Epithelial cell of esophagus (primary cell): ENCODE measurements around the gene CCDC88C.

Source experiments
- DNase-seq: peaks from one replicate; pipeline ENCODE4 v3.0.0; 2010; ENCODE audit warnings: low read depth
- H3K4me3 ChIP-seq: 2 replicates; pipeline ENCODE4 v1.5.1; 2011; ENCODE audit warnings: mild to moderate bottlenecking, low read length, control low read depth
- CTCF ChIP-seq: IDR thresholded peaks from 2 replicates; pipeline ENCODE4 v1.5.1; 2011; ENCODE audit warnings: low read depth, mild to moderate bottlenecking, low read length, control low read depth, inconsistent platforms; ENCODE audit not compliant: insufficient read depth; ENCODE audit errors: missing control alignments

The CCDC88C gene

GRCh38 chr14:91376547-91377477 lies 40.8 kb downstream of the CCDC88C start:
- DNase-seq, result no peak
- H3K4me3 ChIP-seq, result no peak overlapping the region
- no peak for TF ChIP-seq CTCF

GRCh38 chr14:91375720-91376452 lies 41.7 kb downstream of the CCDC88C start:
- DNase-seq, result no peak
- no peak for TF ChIP-seq CTCF
- H3K4me3 ChIP-seq, result no peak overlapping the region

- no peak overlapping the region for H3K4me3 ChIP-seq
- TF ChIP-seq CTCF, result no peak
Observed at GRCh38 chr14:91374879-91375702, 42.5 kb downstream of the CCDC88C start.

GRCh38 chr14:91374287-91374878 lies 43.2 kb downstream of the CCDC88C start:
- TF ChIP-seq CTCF, result no peak
- DNase-seq, result no peak
- H3K4me3 ChIP-seq, result no peak overlapping the region

More at GRCh38 chr14:91374879-91375702, 42.5 kb downstream of the CCDC88C start:
- no peak for DNase-seq

GRCh38 chr14:91373591-91374254 lies 43.9 kb downstream of the CCDC88C start:
- H3K4me3 ChIP-seq, result no peak overlapping the region
- no peak for TF ChIP-seq CTCF
- no peak for DNase-seq
